ENCODE data around the gene ALKBH5. TPM values are rescaled to one million over a fixed set of nuclear protein-coding genes. Genes with fewer than 3 reads are reported as not detected.

The ALKBH5 gene
- total and polyA plus RNA-seq, 2 experiments from 2014 or later: 32.2 to 117 TPM

GRCh38 chr17:18197535-18198194, 14.0 kb downstream of the ALKBH5 start (continued):
- no peak for TF ChIP-seq CTCF (conservative IDR thresholded peaks at IDR 0.05; ENCODE audit: low read depth in 2 of 2)
- no peak for TF ChIP-seq STAT1 (IDR thresholded peaks at IDR 0.05; ENCODE audit: unreplicated experiment)
- no peak for TF ChIP-seq CREB1 (CRISPR knock-in tag; IDR thresholded peaks at IDR 0.05; ENCODE audit: low read depth)
- no peak for TF ChIP-seq ETS1 (IDR thresholded peaks at IDR 0.05)
- TF ChIP-seq EZH2 (IDR thresholded peaks at IDR 0.05; ENCODE audit: low read depth, unreplicated experiment): no peak

- H3K79me2 ChIP-seq (replicated peaks; ENCODE audit: insufficient read depth): peaks cover 96% of the 10 kb centered on the region
- peaks cover 3% of the 10 kb centered on the region for H3K27me3 Mint-ChIP-seq (ENCODE audit: insufficient read depth, low read depth, poor library complexity)
- DNase-seq (ENCODE audit: low spot score) (no peak), ATAC-seq (no peak)
- no peaks in the 10 kb centered on the region for H3K9me2 ChIP-seq (ENCODE audit: insufficient read depth)
- no peak overlapping the region for H3K4me2 ChIP-seq
- H3K27ac Mint-ChIP-seq: no peak overlapping the region
- H3K4me1 Mint-ChIP-seq: peaks cover 4% of the 10 kb centered on the region; the same call in 2 of the 3 replicates
- H2AFZ ChIP-seq: no peak overlapping the region
- no peak overlapping the region for H3K27ac ChIP-seq (ENCODE audit: low read depth)
- H3K36me3 ChIP-seq (ENCODE audit: insufficient read depth): peaks cover 12% of the 10 kb centered on the region
- no peaks in the 10 kb centered on the region for H3K9me3 Mint-ChIP-seq
- H3F3A ChIP-seq (replicated peaks; ENCODE audit: low read depth): 0 out of 2 replicates have a peak, but pooled peaks cover 2% of the 10 kb centered on the region
- no peak overlapping the region for H3K4me3 Mint-ChIP-seq
- H3K27me3 ChIP-seq (ENCODE audit: insufficient read depth): no peaks in the 10 kb centered on the region
- H3K36me3 Mint-ChIP-seq (ENCODE audit: low read depth): peaks cover 44% of the 10 kb centered on the region
- H3K4me1 ChIP-seq (ENCODE audit: insufficient read depth): no peaks in the 10 kb centered on the region
- no peak overlapping the region for H3K4me3 ChIP-seq
- H4K20me1 ChIP-seq (replicated peaks; ENCODE audit: insufficient read depth): peaks cover 57% of the 10 kb centered on the region
- TF ChIP-seq JUNB (IDR thresholded peaks at IDR 0.05; ENCODE audit: unreplicated experiment) (no peak), REST (IDR thresholded peaks at IDR 0.05; ENCODE audit: unreplicated experiment) (no peak), POLR2AphosphoS5 (IDR thresholded peaks at IDR 0.05; ENCODE audit: low read depth) (no peak), ZNF114 (CRISPR knock-in tag; IDR thresholded peaks at IDR 0.05) (no peak), CTCF (conservative IDR thresholded peaks at IDR 0.05; ENCODE audit: low read depth in 2 of 2) (no peak), ZNF331 (CRISPR knock-in tag; IDR thresholded peaks at IDR 0.05; ENCODE audit: low read depth) (no peak), CREB1 (CRISPR knock-in tag; IDR thresholded peaks at IDR 0.05; ENCODE audit: low read depth) (no peak), EZH2phosphoT487 (IDR thresholded peaks at IDR 0.05; ENCODE audit: unreplicated experiment) (no peak)
Observed at GRCh38 chr17:18198530-18198929, 14.9 kb downstream of the ALKBH5 start.

Measured in GM23338 (cell line).